Measurements from ENCODE around the gene BAD.
"Not testable (repeated sequence)": the region's sequence is repeated elsewhere in the genome, so short reads cannot be mapped to it uniquely, and the experiment has no call there.

BAD gene

GRCh38 chr11:64256300-64256699 lies 28.2 kb downstream of the BAD start:
- no peak for DNase-seq (ENCODE audit: low read depth in 2 of 2)

- no peak for DNase-seq (ENCODE audit: low read depth in 2 of 2)
These were observed 29.0 kb downstream of the BAD start for GRCh38 chr11:64255135-64256128.

- DNase-seq (ENCODE audit: low read depth in 2 of 2) = no peak
These were observed 30.1 kb downstream of the BAD start for GRCh38 chr11:64254326-64254725.

- no peak for DNase-seq (ENCODE audit: low read depth in 2 of 2)
These were observed 31.0 kb downstream of the BAD start for GRCh38 chr11:64253481-64253880.

GRCh38 chr11:64253043-64253442 lies 31.4 kb downstream of the BAD start:
- no peak for DNase-seq (ENCODE audit: low read depth in 2 of 2)

GRCh38 chr11:64252003-64252872 lies 32.2 kb downstream of the BAD start:
- no peak for DNase-seq (ENCODE audit: low read depth in 2 of 2)

- no peak for DNase-seq (ENCODE audit: low read depth in 2 of 2)
These were observed 32.8 kb downstream of the BAD start for GRCh38 chr11:64251753-64252002.

- DNase-seq (ENCODE audit: low read depth in 2 of 2) = peak; percentile 61 to 68
These were observed 33.3 kb downstream of the BAD start, which contains the start of gene PLCB3 for GRCh38 chr11:64251016-64251752. TSS of gene PLCB3 (plus strand) at chr11:64251530. CDS start at chr11:64251650, 120 bp downstream.

- DNase-seq (ENCODE audit: low read depth in 2 of 2) = no peak
These were observed 34.0 kb downstream of the BAD start for GRCh38 chr11:64250415-64251015.

- DNase-seq (ENCODE audit: low read depth in 2 of 2) = no peak
These were observed 34.7 kb downstream of the BAD start for GRCh38 chr11:64249563-64250414.

- DNase-seq (ENCODE audit: low read depth in 2 of 2) = no peak
These were observed 35.4 kb downstream of the BAD start for GRCh38 chr11:64249038-64249437.

- no peak for DNase-seq (ENCODE audit: low read depth in 2 of 2)
These were observed 35.9 kb downstream of the BAD start for GRCh38 chr11:64248578-64248977.

- DNase-seq (ENCODE audit: low read depth in 2 of 2) = no peak
These were observed 36.5 kb downstream of the BAD start for GRCh38 chr11:64247729-64248531.

- DNase-seq (ENCODE audit: low read depth in 2 of 2) = peak; percentile 72 to 85
These were observed 37.4 kb downstream of the BAD start, which contains the start of gene PPP1R14B for GRCh38 chr11:64246871-64247728. TSS of gene PPP1R14B (minus strand) at chr11:64246943. CDS start at chr11:64246673, 270 bp downstream.

- DNase-seq (ENCODE audit: low read depth in 2 of 2) = not testable (repeated sequence)
These were observed 37.9 kb downstream of the BAD start for GRCh38 chr11:64246621-64246870.

GRCh38 chr11:64245797-64246620 lies 38.5 kb downstream of the BAD start:
- peak; percentile 71 to 75 for DNase-seq (ENCODE audit: low read depth in 2 of 2)

GRCh38 chr11:64245401-64245796 lies 39.1 kb downstream of the BAD start:
- DNase-seq (ENCODE audit: low read depth in 2 of 2) = no peak

GRCh38 chr11:64244966-64245365 lies 39.5 kb downstream of the BAD start:
- DNase-seq (ENCODE audit: low read depth in 2 of 2) = no peak

Measured in stimulated activated CD4-positive, alpha-beta T cell treated with anti-CD3 and anti-CD28 coated beads, Interleukin-1b, Interleukin-23, amount 100 ng/mL, for 4 hours (primary cell).